8988T (cell line): ENCODE measurements around the gene GALNT16.
A peak's percentile ranks its signal among the peaks of the same experiment; 100 is the strongest.
"Not testable (repeated sequence)": the region's sequence is repeated elsewhere in the genome, so short reads cannot be mapped to it uniquely, and the experiment has no call there.

Experiments
- DNase-seq: peaks from one replicate; pipeline ENCODE4 v3.0.0; 2011

GALNT16 gene

DNA sequence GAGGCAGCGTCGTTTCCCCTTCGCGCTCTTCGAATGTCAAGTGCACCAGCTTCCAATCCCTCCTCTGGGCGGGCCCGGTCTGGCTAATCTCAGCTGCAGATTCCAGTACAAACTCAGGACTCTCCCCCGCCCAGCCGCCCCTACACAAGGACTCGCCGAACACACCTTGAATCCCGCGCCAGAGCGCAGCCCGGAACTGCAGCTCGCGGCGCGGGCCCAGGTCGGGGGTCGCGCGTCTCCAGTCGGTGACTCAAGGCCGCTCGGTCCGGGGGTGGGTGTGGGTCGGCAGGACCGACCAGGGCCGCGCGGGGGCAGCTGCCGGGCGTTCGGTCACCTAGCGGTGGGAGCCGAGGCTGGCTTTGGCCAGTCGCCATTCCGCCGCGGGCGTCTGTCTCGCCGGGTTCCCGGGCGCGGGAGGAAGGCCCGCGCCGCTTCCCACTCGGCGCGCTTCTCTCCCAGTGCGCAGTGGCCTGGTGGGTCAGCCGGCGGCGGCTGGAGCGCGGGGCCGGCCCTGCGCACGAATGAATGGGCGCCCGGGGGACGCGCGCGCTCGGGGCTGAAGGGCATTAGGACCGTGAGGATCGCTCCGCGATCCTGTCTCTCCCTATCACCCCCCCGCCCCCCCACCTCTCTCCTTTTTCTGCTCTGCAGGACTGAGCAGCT, at the start of gene GALNT16:
GALNT16 (plus strand) TSS at position 632 of the 663 bp plus-strand sequence. CDS start 133 bp downstream, outside the sequence.
- peak; percentile 83 for DNase-seq

DNA sequence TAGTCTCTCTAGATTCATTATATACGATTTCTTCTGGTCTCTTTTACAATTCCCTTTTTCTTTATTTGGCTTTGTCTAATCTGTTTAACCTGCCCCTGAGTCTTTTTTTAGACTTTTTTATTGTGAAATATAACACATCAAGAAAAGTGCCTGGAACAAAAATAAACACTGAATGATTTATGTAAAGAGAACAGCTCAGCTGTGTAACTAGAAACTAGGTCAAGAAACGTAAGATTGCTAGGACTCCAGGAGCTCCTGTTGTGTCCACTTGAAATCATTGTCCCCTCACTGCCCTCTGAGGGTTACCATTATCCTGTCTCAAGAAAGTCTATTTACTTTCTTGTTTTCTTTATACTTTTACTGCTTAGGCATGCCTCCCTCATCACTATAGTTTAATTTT, 45.6 kb upstream of the GALNT16 start:
- no peak for DNase-seq

DNA sequence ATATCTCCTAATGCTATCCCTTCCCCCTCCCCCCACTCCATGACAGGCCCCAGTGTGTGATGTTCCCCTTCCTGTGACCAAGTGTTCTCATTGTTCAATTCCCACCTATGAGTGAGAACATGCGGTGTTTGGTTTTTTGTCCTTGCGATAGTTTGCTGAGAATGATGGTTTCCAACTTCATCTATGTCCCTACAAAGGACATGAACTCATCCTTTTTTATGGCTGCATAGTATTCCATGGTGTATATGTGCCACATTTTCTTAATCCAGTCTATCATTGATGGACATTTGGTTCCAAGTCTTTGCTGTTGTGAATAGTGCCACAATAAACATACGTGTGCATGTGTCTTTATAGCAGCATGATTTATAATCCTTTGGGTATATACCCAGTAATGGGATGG, 42.3 kb upstream of the GALNT16 start:
- DNase-seq, result not testable (repeated sequence)

DNA sequence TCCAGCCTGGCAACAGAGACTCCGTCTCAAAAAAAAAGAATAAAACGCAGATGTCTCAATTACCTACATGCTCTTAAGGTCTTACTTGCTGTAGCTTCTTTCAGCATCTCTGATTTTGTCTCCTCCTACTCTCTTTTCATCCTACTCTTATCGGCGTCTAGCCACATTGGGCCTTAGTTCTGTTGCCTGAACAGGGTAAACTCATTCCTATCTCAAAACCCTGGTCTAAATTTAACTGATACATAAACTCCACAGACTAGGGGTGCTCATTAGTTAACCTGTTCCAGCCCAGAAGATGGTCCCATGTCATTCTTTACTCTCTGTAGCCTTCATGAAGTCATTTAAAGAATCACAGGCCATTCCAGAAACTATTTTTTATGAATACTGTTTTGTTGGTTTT, 35.0 kb upstream of the GALNT16 start:
- no peak for DNase-seq

DNA sequence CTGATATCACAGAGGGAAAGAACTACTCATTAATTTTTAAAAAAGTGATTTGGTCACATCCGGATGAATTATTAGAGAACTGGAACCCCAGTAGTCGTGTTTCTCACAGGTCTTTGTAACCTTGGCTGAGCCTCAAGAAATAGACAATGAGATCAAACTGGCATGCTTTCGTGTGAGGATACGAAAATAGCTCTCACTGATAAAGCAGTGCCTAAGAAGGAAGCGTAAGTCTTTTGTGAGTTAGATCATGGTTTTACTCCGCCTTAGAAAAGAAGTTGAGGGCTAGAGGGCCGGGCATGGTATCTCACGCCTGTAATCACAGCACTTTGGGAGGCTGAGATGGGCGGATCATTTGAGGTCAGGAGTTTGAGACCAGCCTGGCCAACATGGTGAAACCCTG, 33.8 kb upstream of the GALNT16 start:
- DNase-seq, result no peak

DNA sequence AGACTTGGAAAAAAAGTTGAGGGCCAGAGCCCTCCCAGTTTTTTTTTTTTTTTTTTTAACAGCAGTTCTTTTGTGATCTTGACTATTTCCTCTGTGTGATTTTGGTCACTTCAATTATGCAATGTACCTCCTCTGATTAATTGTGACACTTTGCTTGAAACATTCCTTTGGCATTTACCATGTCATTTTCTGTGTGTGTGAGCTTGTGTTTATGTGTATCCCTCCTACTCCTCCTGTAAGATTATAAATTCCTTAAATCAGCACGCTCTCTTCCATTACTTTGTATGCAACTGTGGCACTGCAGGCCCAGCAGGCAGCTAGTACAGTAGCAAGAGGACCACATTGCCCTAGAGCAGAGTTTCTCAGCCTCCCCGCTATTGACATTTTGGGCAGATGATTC, 33.2 kb upstream of the GALNT16 start:
- no peak for DNase-seq

DNA sequence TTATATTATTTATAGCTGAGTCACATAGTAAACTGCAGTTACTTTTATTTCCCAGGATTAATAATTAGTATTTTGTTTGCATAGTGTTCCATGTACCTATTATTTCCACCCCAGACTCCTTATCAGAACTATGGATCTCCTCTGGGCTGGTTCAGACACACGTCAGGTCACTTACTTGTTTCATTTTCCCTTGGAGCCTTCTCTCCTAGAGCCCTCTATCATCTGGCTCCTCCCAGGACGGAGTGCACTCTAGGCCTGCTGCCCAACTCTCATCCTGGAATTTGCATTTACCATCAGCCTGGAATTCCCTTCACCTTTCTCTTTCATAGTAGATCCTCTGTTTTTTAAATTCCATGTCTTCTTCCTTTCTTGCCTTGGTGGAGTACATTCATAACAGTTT, 28.5 kb upstream of the GALNT16 start:
- no peak for DNase-seq

DNA sequence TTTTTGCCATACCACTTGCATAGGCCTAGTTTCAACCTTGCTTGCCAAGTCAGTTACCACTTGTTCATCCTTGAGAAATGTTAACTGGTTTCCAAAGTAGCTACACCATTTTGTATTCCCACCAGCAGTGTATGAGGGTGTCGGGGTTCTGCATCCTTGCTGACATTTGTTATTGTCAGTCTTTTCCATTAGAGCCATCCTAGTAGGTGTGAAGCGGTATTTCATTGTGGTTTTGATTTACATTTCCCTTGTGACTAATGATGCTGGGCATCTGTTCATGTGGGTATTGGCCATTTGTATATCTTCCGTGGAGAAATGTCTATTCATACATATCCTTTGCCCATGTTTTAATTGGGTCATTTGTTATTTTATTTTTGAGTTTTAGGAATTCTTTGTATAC, 27.6 kb upstream of the GALNT16 start:
- DNase-seq, result no peak

DNA sequence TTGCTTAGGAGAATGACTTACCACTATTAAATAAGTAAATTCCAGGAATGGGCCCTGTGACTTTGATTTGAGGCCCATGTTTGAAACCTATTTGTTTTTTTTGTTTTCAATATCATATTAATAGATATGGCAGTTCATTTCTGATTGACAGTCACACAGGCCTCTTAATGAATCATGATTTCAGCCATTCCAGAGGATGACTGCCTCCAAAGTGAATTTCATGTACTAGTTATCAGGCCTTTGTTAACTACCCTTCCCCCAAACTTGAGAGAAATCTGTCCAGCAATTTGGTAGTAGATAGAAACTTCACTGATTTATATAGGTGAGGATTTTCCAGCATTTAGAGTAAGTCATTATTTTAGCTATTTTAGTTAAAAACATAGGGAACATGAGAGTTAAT, 25.9 kb upstream of the GALNT16 start:
- no peak for DNase-seq

DNA sequence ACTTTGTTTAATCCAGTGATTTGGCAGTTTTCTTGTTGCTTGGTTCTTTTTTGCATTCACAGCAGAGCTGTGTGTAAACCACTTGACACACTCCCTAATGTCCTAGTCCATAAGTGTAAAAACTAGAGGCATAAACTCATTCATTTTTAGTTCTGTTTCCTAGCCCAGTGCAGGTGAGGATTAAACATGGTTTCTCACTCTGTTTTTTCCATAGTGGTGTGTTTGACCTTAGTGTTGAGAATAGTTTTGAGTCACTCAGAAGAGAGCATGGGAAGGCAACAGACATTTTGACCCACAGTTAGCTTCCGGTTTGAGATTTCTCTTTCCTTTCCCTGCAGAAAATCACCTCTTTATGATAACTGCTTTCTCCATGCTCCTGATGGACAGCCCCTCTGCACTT, 24.2 kb upstream of the GALNT16 start:
- no peak for DNase-seq

DNA sequence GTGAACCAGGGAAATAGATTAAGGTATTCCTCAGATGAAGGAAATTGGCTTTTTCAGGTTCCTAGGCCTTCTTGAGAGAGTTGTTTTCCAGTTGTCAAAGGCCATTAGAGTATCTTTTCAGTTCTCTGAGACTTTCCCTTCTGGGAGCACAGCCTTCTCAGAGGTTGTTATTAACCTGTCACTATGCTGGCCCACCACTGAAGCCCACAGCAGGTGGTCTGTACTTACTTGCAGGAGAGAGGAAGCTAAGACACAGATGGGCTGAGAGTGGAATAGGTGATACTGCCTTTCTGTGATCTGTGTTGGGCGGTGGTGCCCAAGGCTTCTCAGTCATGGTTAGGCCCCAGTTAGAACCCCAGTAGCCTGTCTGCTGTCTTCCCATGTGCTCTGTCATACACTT, 22.8 kb upstream of the GALNT16 start:
- DNase-seq, result no peak

DNA sequence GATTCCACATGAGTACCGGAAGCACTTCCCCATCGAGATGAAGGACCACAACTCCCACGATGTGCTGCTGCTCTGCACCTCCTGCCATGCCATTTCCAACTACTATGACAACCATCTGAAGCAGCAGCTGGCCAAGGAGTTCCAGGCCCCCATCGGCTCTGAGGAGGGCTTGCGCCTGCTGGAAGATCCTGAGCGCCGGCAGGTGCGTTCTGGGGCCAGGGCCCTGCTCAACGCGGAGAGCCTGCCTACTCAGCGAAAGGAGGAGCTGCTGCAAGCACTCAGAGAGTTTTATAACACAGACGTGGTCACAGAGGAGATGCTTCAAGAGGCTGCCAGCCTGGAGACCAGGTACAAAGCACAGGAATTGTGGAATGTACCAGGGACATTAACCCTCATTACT, 22.4 kb upstream of the GALNT16 start:
- no peak for DNase-seq

DNA sequence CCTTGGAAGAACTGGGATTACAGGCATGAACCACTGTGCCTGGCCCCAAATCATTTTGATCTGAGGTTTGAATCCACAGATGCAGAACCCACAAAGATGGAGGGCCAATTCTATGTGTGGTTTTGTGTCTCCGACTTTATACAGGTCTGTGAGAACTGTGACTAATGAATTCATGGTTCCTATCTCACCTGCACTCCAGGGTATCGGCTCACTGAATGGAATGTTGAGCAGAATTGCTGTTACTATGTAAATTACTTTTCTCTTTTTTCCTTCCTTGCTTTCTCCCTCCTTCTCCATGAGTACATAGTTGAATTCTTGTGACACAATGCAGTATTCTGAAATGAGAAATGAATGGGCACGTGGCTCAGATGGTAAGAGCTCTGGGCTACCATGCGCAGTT, 21.1 kb upstream of the GALNT16 start:
- no peak for DNase-seq

DNA sequence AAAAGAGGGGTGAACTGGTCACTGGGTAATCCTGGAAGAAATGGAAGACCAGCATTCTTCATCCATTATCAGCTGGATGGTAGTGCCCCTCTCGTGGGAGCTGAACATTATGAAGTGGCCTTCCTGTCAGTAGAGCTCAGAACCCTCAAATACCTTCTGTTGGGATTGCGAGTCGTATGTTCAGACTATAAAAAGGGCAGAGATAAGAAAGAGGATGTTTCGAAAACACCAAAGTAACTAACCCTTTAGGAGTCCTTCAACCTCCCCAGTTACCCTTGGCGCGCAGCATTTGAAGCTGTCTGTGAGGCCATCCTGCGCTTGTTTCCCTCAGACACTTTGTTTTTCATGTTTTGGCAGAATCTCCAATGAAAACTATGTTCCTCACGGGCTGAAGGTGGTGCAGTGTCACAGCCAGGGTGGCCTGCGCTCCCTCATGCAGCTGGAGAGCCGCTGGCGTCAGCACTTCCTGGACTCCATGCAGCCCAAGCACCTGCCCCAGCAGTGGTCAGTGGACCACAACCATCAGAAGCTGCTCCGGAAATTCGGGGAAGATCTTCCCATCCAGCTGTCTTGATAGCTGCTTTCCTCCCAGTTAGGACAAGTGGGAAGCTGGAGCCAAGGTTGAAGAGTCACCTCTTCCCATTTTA, 19.3 kb upstream of the GALNT16 start:
- DNase-seq, result no peak

DNA sequence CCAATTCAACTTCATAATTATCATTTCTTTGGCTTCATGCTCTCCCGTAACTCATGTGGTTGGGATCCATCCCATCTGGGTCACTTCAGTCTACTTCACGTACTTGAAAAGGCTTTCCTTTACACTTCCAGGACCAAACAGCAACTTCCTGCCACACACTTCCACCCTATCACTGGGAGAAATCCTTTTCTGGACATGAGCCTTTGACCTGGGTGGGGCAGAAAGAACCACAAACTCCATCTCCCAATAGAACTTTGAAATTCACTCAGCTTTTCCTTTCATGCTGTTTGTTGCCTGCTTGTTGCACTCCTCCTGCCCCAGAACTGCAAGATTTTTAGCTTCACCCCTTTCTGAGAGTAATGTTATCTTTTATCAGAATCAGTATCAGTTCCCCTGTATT, 18.4 kb upstream of the GALNT16 start:
- DNase-seq, result no peak

DNA sequence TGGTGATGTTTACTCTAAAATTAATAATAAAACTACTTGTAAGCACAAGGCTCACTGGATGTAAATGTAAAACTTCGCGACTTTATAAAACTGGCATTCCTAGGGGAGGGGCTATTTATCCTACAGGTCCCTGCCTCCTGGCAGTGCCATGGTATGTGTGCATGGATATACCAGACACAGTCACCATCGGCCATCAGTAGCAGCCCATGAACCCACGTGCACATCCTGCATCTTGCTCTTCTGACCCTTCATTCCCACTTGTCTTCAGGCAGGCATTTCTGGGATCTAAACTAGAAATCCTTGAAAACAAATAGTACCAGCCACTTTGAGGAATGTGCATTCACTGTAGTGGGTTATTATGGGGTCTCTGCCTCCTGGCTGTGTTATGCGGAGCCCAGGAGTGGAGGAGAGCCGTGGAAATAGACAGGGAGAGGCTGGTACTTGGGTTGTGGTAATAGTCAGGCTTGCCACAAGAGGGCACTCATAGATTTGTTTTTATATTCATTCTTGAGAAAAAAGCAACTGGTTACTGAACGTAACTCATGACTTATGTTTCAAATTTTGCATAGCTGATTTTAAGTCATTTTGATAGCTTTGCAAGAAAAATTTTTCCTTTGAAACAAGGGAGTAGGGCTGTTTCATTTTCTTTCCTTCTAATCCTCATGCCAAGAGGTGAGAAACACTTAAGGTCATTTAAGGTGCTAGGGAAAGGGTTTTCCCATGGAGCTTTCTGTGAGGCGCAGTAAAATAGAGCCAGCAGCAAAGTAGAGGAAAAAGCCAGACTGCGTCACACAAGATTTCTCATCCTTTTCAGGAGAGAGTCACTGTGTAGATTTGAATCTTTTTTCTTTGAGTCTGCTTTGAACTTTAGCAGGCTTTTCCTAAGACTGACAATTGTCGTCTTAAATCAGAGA, 17.4 kb upstream of the GALNT16 start:
- DNase-seq, result no peak

DNA sequence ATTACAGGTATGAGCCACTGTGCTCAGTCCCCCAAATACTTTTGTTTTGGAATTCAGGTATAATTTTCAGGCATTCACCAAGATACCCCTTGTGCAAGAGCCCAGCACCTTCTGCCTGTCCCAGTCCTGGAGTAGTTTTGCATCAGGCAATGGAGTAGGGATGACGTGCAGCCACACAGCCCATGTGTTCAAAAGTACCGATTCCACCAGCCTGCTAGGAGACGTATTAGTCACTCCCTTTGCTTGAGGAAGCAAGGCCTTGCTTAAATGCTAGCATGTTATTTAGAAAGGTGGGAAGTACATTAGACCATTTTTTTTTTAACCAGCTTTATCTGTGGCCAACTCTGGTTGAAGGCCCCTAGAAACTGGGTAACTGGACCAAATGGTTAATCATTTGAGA, 15.0 kb upstream of the GALNT16 start:
- no peak for DNase-seq

DNA sequence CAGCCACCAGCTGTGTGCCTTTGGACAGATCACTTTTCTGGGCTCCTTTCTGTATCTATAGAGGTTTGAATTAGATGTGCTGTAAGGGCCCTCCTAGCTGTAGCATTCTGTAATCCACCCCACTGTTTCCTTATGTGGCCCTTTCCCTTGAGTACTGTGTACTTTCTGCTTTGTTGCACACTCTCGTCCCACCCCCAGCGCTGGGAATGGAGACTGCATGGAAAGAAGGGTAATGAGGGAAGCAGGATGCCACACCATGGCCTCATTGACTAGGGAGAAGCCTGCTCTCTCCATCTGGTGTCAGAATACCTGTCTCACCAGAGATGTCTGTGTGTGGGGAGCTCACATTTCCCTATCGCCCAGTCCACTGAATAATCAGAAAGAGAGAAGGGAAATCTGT, 13.6 kb upstream of the GALNT16 start:
- DNase-seq, result no peak

DNA sequence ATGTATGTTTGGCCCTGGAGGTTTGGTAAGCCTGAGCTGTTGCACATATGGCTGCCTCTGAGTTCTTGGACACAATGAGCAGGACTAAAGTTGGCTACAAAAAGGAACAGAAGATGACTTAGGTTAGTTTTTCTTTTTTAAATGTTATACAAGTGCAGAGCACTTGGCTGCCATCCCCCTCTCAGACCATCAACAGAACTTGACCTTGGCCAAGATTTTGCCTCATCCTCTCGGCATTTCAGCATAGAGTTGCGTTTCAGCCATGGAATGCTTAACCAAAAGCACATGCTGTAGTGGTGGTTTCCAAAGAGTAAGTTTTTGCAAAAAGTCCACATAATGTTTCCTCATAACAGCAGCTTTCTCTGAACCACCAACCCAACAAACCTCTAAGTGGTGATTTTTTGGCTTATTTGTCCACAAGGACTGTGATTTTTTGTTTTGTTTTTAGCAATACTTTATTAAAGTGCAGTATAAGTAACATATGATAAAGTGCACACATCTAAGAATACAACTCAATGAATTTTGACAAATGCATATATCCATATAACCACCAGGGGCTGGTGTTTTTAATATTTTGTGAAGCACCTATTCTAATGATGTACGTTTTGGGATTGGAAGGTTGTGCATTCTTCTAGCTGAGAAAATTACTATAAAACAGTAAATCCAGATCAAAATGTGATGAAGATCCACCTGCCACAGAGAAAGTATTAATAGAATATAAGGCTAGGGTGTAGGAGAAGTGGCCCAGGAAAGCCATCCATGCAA, 12.1 kb upstream of the GALNT16 start:
- DNase-seq, result no peak

DNA sequence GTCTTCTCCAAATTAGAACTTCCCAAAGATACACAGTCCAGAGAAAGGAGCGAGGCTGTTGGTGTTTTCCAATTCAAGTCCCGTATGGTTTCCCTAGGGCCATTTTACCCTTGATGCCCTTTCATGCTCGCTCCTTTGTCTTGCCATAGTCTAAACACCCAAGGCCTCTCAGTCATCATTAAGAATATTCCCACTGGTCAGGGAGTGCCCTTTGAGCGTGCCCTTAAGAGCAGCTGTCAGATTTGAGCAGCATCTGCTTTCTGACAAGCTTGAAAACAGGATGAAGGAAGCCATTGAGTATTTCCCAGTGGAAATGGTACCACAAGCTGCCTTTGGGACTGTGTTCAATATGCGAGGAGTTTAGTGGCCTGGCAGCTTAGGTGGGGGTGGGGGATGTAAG, 10.4 kb upstream of the GALNT16 start:
- no peak for DNase-seq

DNA sequence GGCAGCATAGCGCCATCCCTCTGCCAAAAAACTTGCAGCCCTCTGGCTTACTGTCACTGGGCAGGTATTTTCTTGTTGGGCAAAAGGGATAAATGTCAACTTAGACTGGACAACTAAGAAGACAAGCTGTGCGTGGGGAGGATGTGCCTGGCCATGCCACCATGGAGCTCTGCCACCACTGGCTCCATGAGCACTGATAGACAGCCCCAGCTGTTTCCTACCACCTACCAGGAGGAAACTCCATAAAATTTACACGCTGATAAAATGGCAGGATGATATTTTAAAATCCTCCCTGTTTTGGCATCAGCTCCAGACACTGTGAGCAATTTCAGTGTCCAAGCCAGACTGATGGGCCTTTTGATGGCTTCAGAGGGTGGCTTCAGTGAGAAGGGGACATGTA, 7.1 kb upstream of the GALNT16 start:
- DNase-seq, result no peak

DNA sequence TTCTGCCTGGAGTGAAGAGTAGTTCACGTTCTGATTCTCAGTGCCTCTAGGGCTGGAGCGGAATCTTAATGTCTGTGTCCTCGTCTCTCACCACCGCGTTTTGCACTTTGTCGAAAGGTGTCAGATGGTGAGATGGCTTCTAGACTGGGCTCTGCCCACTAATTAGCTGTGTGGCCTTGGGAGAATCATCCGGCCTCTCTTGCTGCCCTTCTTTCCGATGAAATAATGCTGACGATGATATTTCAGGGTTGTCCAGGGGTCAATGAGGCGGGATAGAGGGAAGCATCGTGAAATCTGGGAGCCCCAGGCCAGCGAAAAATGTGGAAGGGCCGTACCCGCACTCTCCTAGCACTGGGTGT, 811 bp upstream of the GALNT16 start:
- DNase-seq, result no peak

DNA sequence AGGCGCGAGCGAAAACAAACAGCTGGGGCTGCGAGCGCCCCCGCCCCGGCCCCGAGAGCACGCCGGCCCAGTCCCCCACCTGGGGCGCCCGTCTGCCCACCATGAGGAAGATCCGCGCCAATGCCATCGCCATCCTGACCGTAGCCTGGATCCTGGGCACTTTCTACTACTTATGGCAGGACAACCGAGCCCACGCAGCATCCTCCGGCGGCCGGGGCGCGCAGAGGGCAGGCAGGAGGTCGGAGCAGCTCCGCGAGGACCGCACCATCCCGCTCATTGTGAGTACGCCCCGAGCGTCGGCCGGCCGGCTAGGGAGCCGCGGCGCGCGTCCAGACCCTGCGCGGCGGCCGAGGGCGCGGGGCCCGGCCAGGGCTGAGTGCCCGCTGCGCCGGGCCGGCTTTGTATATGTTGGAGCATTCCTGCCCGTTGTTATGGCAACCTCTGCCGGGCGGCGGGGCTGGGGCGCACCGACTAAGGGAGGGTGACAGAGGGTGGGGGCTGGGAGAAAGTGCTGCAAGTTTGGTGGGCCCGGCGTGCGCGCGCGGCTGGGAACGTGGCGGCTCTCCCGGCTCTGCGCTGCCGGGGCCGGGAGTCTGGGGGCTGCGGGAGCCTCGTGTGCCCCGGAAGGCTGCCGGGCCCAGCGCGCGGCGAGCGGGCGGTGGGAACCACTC, 367 bp downstream of the GALNT16 start:
- DNase-seq, result no peak
